Astrocyte (in vitro differentiated cells and primary cell): Measurements from ENCODE around the gene ARHGAP26. TPM values are rescaled to one million over a fixed set of nuclear protein-coding genes. Genes with fewer than 3 reads are reported as not detected.

Source experiments
- DNase-seq: peaks from one replicate; pipeline ENCODE4 v3.0.0-alpha.2; 2010; ENCODE audit warnings: low read depth
- FAIRE-seq: peaks from 2 replicates; lab custom pipeline; 2011; peaks lifted over from hg19 to GRCh38; lab: Jason Lieb, UNC
- H2AFZ ChIP-seq: 2 replicates; pipeline ENCODE4 v1.6.0; 2012; ENCODE audit warnings: low read depth, low read length, inconsistent platforms
- H3K27ac ChIP-seq: 2 replicates; pipeline ENCODE4 v1.5.1; 2011; ENCODE audit warnings: low read depth, low read length, inconsistent platforms
- H3K27me3 ChIP-seq: 2 replicates; pipeline ENCODE4 v1.6.0; 2011; ENCODE audit warnings: low read length, inconsistent platforms; ENCODE audit not compliant: insufficient read depth
- H3K36me3 ChIP-seq: 2 replicates; pipeline ENCODE4 v1.5.1; 2011; ENCODE audit warnings: low read length, inconsistent platforms; ENCODE audit not compliant: insufficient read depth
- H3K4me1 ChIP-seq: 2 replicates; pipeline ENCODE4 v1.5.1; 2011; ENCODE audit warnings: low read length, inconsistent platforms; ENCODE audit not compliant: insufficient read depth
- H3K4me2 ChIP-seq: 2 replicates; pipeline ENCODE4 v1.6.0; 2012; ENCODE audit warnings: low read length, inconsistent platforms
- H3K4me3 ChIP-seq: 2 replicates; pipeline ENCODE4 v1.5.1; 2011; ENCODE audit warnings: low read depth, mild to moderate bottlenecking, low read length, inconsistent platforms; ENCODE audit not compliant: insufficient read depth
- H3K79me2 ChIP-seq: 2 replicates; pipeline ENCODE4 v1.6.0; 2012; ENCODE audit warnings: mild to moderate bottlenecking, low read length, inconsistent platforms; ENCODE audit not compliant: insufficient read depth
- H3K9ac ChIP-seq: 2 replicates; pipeline ENCODE4 v1.6.0; 2012; ENCODE audit warnings: mild to moderate bottlenecking, low read length, inconsistent platforms
- H3K9me3 ChIP-seq: 2 replicates; pipeline ENCODE4 v1.5.1; 2012; ENCODE audit warnings: low read depth, mild to moderate bottlenecking, low read length, inconsistent platforms; ENCODE audit not compliant: insufficient read depth
- H4K20me1 ChIP-seq: 2 replicates; pipeline ENCODE4 v1.6.0; 2012; ENCODE audit warnings: low read length, inconsistent platforms; ENCODE audit not compliant: insufficient read depth
- H3K27ac Mint-ChIP-seq: one replicate; pipeline ENCODE4 v1.8.0; 2021; ENCODE audit warnings: mild to moderate bottlenecking, mixed read lengths; ENCODE audit not compliant: unreplicated experiment
- H3K27me3 Mint-ChIP-seq: one replicate; pipeline ENCODE4 v1.8.0; 2021; ENCODE audit warnings: low read depth, mixed read lengths; ENCODE audit not compliant: unreplicated experiment
- H3K36me3 Mint-ChIP-seq: one replicate; pipeline ENCODE4 v1.8.0; 2021; ENCODE audit warnings: low read depth, mixed read lengths; ENCODE audit not compliant: unreplicated experiment
- H3K4me1 Mint-ChIP-seq: one replicate; pipeline ENCODE4 v1.8.0; 2021; ENCODE audit warnings: low read depth, mixed read lengths; ENCODE audit not compliant: unreplicated experiment
- H3K4me3 Mint-ChIP-seq: one replicate; pipeline ENCODE4 v1.8.0; 2021; ENCODE audit warnings: mild to moderate bottlenecking, moderate library complexity, mixed read lengths; ENCODE audit not compliant: unreplicated experiment
- H3K9me3 Mint-ChIP-seq: one replicate; pipeline ENCODE4 v1.8.0; 2021; ENCODE audit warnings: mild to moderate bottlenecking, mixed read lengths; ENCODE audit not compliant: unreplicated experiment
- CTCF ChIP-seq: IDR thresholded peaks from 2 replicates; pipeline ENCODE4 v1.5.1; 2011; ENCODE audit warnings: low read depth, mild to moderate bottlenecking, inconsistent platforms, low read length, moderate library complexity; ENCODE audit not compliant: insufficient read depth
- EZH2 ChIP-seq: IDR thresholded peaks from 2 replicates; pipeline ENCODE4 v1.6.1; 2012; ENCODE audit warnings: mild to moderate bottlenecking, low read length, inconsistent platforms; ENCODE audit not compliant: insufficient read depth
- total RNA-seq: library from RNA; stranded (reverse); gene quantifications from 2 replicates; pipeline ENCODE4 v1.2.1, GENCODE V29; 2021

ARHGAP26 gene
- total RNA-seq, 1 donor from 2014 or later = 5.6 TPM

GRCh38 chr5:143168921-143169810 is 399.0 kb downstream of the ARHGAP26 start:
- no peak overlapping the region for H3K9ac ChIP-seq
- H3K27ac Mint-ChIP-seq = no peak overlapping the region
- FAIRE-seq = no peak

GRCh38 chr5:143170104-143170503 is 399.9 kb downstream of the ARHGAP26 start:
- no peak overlapping the region for H3K4me2 ChIP-seq
- H3K4me3 Mint-ChIP-seq = no peak overlapping the region
- no peak overlapping the region for H3K4me3 ChIP-seq
- no peak overlapping the region for H2AFZ ChIP-seq
- TF ChIP-seq CTCF (no peak), EZH2 (no peak)
- H3K9me3 Mint-ChIP-seq = no peaks in the 10 kb centered on the region
- peaks cover 9% of the 10 kb centered on the region for H3K4me1 Mint-ChIP-seq
- no peaks in the 10 kb centered on the region for H3K27me3 Mint-ChIP-seq
- H3K27ac Mint-ChIP-seq = no peak overlapping the region
- peaks cover 5% of the 10 kb centered on the region for H3K4me1 ChIP-seq
- no peaks in the 10 kb centered on the region for H3K27me3 ChIP-seq
- H3K9ac ChIP-seq = no peak overlapping the region
- no peaks in the 10 kb centered on the region for H3K36me3 Mint-ChIP-seq
- no peaks in the 10 kb centered on the region for H4K20me1 ChIP-seq
- no peaks in the 10 kb centered on the region for H3K9me3 ChIP-seq
- FAIRE-seq (no peak), DNase-seq (no peak)
- H3K36me3 ChIP-seq = no peaks in the 10 kb centered on the region
- no peak overlapping the region for H3K27ac ChIP-seq
- H3K79me2 ChIP-seq = no peaks in the 10 kb centered on the region

More at GRCh38 chr5:143168921-143169810, 399.0 kb downstream of the ARHGAP26 start:
- Mint-ChIP-seq H3K4me3 (no peak overlapping the region), H3K4me1 (peaks cover 4% of the 10 kb centered on the region), H3K9me3 (no peaks in the 10 kb centered on the region), H3K27me3 (no peaks in the 10 kb centered on the region), H3K36me3 (peaks cover 2% of the 10 kb centered on the region)
- Histone ChIP-seq H3K79me2 (no peaks in the 10 kb centered on the region), H3K36me3 (no peaks in the 10 kb centered on the region), H3K9me3 (no peaks in the 10 kb centered on the region), H2AFZ (no peak overlapping the region), H3K27ac (no peak overlapping the region), H3K4me3 (no peak overlapping the region), H3K4me2 (no peak overlapping the region), H3K4me1 (no peaks in the 10 kb centered on the region), H4K20me1 (no peaks in the 10 kb centered on the region), H3K27me3 (no peaks in the 10 kb centered on the region)
- no peak for TF ChIP-seq CTCF
- no peak for TF ChIP-seq EZH2
- DNase-seq = no peak

- Histone ChIP-seq H3K27ac (no peak overlapping the region), H3K9me3 (no peaks in the 10 kb centered on the region), H3K27me3 (no peaks in the 10 kb centered on the region), H2AFZ (no peak overlapping the region), H3K4me3 (no peak overlapping the region), H3K4me1 (peaks cover 7% of the 10 kb centered on the region), H3K9ac (no peak overlapping the region), H3K79me2 (no peaks in the 10 kb centered on the region), H3K36me3 (no peaks in the 10 kb centered on the region), H3K4me2 (no peak overlapping the region), H4K20me1 (no peaks in the 10 kb centered on the region)
- FAIRE-seq (no peak), DNase-seq (no peak)
- no peaks in the 10 kb centered on the region for H3K36me3 Mint-ChIP-seq
- no peak overlapping the region for H3K4me3 Mint-ChIP-seq
- no peak overlapping the region for H3K27ac Mint-ChIP-seq
- H3K27me3 Mint-ChIP-seq = no peaks in the 10 kb centered on the region
- TF ChIP-seq EZH2 (no peak), CTCF (no peak)
- no peaks in the 10 kb centered on the region for H3K9me3 Mint-ChIP-seq
- peaks cover 10% of the 10 kb centered on the region for H3K4me1 Mint-ChIP-seq
Observed at GRCh38 chr5:143170977-143171376, 400.8 kb downstream of the ARHGAP26 start.
